K562 (cell line): Measurements from ENCODE around the gene EBF4. TPM values are rescaled to one million over a fixed set of nuclear protein-coding genes. Genes with fewer than 3 reads are reported as not detected.

Experiments
- IFI16 ChIP-seq: fragments of 250-450 bp; sonication (Bioruptor Pico); IDR thresholded peaks from 2 replicates; pipeline ENCODE4 v2.1.2; 2022; ENCODE audit warnings: mild to moderate bottlenecking, inconsistent platforms
- KLF6 ChIP-seq: fragments of 250-450 bp; sonication (Bioruptor Pico); IDR thresholded peaks from 2 replicates; pipeline ENCODE4 v1.4.0; 2020; ENCODE audit warnings: mild to moderate bottlenecking, moderate library complexity, borderline replicate concordance
- LCOR ChIP-seq: sonication (generic); formaldehyde crosslinking; IDR thresholded peaks from 2 replicates; pipeline ENCODE4 v1.8.0; 2022; ENCODE audit warnings: mild to moderate bottlenecking, missing genetic modification reagents
- MNT ChIP-seq, 2 experiments: fragments of 450-650 bp; conservative IDR thresholded peaks; 2 replicates each; pipeline ENCODE4 v1.6.1; 2017; ENCODE audit warnings: mild to moderate bottlenecking in 2 of 2, moderate library complexity in 2 of 2
- POLR2B ChIP-seq: fragments of 450-650 bp; IDR thresholded peaks from 2 replicates; pipeline ENCODE4 v1.6.1; 2018; ENCODE audit warnings: low read depth; ENCODE audit not compliant: partially characterized antibody
- PURB ChIP-seq: sonication (generic); formaldehyde crosslinking; IDR thresholded peaks from 2 replicates; pipeline ENCODE4 v1.9.0; 2021; ENCODE audit warnings: low read depth, mild to moderate bottlenecking, missing genetic modification reagents
- ZBTB26 ChIP-seq: fragments of 450-650 bp; formaldehyde crosslinking; IDR thresholded peaks from 2 replicates; pipeline ENCODE4 v1.4.0; 2022; ENCODE audit warnings: missing genetic modification characterization
- polyA plus RNA-seq, 8 experiments: library from polyadenylated mRNA; depleted of rRNA in 4 of 8; stranded (reverse) in 5 of 8; unstranded in 3 of 8; fragments of >200 nt; fragmentation: Nextera tagmentation in 2 of 8; fragmentation: Illumina TruSeq in 1 of 8; extraction: Ambion mirVana in 2 of 8; extraction: Trizol in 1 of 8; gene quantifications; 2 replicates each; pipeline versions ENCODE4 v1.2.1 to v1.2.3, GENCODE V29; 2011 to 2014; ENCODE audit warnings: inconsistent platforms in 1 of 8, missing spikeins in 1 of 8
- total RNA-seq, 7 experiments: library from RNA; depleted of rRNA in 6 of 7; stranded (reverse); fragments of >200 nt in 6 of 7; fragmentation: Illumina TruSeq in 2 of 7; extraction: Trizol in 2 of 7; gene quantifications; 2 replicates each; pipeline versions ENCODE4 v1.2.1 to v1.2.3, GENCODE V29; 2011 to 2021; ENCODE audit warnings: low replicate concordance in 1 of 7
- TF ChIP-seq, protein P1 (sequence below): fragments of 450-650 bp; IDR thresholded peaks from 2 replicates; pipeline ENCODE4 v1.6.1; 2016; ENCODE audit warnings: mild to moderate bottlenecking, moderate library complexity
- TF ChIP-seq, protein P2 (sequence below): sonication (generic); formaldehyde crosslinking; IDR thresholded peaks from 2 replicates; pipeline ENCODE4 v1.8.0; 2022; ENCODE audit warnings: missing genetic modification reagents, mild to moderate bottlenecking, moderate library complexity, borderline replicate concordance

The EBF4 gene
- total and polyA plus RNA-seq, 9 of the 15 experiments (the other 6 are each of a cell fraction or from before 2014, with no cell fraction given), result 0.09 TPM; not detected in 8

DNA sequence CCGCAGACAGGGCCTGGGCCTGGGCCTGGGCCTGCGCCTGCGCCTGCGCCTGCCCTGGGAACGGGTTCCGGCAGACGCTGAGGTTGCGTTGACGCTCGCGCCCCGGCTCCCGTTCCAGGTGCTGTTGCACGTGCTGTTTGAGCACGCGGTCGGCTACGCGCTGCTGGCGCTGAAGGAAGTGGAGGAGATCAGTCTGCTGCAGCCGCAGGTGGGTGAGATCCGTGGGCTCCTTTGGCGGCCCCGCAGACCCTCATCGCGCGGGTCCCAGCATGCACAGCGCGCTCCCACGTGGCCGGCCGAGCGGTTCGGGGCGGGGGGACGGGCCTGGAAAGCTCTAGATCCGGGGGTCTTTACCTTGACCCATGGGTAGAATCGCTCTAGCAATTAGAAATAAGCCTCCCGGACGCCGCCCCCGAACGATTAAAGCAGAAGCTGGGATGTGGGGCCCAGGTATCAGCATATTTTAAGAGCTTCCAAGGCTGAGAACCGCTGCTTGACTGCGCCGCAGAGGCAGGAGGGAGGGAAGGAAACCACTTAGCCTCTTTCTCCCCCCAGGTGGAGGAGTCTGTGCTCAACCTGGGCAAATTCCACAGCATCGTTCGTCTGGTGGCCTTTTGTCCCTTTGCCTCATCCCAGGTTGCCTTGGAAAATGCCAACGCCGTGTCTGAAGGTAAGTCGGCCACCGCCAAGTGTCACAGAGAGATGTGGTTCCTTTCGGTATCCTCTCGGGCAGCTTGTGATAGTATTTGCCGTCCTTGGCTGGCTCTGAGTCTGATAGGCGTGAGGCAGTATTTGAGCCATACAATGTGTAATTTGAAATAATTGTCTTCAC, 39.6 kb upstream of the EBF4 start (continued):
- TF ChIP-seq, protein P1, sequence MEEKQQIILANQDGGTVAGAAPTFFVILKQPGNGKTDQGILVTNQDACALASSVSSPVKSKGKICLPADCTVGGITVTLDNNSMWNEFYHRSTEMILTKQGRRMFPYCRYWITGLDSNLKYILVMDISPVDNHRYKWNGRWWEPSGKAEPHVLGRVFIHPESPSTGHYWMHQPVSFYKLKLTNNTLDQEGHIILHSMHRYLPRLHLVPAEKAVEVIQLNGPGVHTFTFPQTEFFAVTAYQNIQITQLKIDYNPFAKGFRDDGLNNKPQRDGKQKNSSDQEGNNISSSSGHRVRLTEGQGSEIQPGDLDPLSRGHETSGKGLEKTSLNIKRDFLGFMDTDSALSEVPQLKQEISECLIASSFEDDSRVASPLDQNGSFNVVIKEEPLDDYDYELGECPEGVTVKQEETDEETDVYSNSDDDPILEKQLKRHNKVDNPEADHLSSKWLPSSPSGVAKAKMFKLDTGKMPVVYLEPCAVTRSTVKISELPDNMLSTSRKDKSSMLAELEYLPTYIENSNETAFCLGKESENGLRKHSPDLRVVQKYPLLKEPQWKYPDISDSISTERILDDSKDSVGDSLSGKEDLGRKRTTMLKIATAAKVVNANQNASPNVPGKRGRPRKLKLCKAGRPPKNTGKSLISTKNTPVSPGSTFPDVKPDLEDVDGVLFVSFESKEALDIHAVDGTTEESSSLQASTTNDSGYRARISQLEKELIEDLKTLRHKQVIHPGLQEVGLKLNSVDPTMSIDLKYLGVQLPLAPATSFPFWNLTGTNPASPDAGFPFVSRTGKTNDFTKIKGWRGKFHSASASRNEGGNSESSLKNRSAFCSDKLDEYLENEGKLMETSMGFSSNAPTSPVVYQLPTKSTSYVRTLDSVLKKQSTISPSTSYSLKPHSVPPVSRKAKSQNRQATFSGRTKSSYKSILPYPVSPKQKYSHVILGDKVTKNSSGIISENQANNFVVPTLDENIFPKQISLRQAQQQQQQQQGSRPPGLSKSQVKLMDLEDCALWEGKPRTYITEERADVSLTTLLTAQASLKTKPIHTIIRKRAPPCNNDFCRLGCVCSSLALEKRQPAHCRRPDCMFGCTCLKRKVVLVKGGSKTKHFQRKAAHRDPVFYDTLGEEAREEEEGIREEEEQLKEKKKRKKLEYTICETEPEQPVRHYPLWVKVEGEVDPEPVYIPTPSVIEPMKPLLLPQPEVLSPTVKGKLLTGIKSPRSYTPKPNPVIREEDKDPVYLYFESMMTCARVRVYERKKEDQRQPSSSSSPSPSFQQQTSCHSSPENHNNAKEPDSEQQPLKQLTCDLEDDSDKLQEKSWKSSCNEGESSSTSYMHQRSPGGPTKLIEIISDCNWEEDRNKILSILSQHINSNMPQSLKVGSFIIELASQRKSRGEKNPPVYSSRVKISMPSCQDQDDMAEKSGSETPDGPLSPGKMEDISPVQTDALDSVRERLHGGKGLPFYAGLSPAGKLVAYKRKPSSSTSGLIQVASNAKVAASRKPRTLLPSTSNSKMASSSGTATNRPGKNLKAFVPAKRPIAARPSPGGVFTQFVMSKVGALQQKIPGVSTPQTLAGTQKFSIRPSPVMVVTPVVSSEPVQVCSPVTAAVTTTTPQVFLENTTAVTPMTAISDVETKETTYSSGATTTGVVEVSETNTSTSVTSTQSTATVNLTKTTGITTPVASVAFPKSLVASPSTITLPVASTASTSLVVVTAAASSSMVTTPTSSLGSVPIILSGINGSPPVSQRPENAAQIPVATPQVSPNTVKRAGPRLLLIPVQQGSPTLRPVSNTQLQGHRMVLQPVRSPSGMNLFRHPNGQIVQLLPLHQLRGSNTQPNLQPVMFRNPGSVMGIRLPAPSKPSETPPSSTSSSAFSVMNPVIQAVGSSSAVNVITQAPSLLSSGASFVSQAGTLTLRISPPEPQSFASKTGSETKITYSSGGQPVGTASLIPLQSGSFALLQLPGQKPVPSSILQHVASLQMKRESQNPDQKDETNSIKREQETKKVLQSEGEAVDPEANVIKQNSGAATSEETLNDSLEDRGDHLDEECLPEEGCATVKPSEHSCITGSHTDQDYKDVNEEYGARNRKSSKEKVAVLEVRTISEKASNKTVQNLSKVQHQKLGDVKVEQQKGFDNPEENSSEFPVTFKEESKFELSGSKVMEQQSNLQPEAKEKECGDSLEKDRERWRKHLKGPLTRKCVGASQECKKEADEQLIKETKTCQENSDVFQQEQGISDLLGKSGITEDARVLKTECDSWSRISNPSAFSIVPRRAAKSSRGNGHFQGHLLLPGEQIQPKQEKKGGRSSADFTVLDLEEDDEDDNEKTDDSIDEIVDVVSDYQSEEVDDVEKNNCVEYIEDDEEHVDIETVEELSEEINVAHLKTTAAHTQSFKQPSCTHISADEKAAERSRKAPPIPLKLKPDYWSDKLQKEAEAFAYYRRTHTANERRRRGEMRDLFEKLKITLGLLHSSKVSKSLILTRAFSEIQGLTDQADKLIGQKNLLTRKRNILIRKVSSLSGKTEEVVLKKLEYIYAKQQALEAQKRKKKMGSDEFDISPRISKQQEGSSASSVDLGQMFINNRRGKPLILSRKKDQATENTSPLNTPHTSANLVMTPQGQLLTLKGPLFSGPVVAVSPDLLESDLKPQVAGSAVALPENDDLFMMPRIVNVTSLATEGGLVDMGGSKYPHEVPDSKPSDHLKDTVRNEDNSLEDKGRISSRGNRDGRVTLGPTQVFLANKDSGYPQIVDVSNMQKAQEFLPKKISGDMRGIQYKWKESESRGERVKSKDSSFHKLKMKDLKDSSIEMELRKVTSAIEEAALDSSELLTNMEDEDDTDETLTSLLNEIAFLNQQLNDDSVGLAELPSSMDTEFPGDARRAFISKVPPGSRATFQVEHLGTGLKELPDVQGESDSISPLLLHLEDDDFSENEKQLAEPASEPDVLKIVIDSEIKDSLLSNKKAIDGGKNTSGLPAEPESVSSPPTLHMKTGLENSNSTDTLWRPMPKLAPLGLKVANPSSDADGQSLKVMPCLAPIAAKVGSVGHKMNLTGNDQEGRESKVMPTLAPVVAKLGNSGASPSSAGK, result peak; percentile 86
- TF ChIP-seq, protein P2, sequence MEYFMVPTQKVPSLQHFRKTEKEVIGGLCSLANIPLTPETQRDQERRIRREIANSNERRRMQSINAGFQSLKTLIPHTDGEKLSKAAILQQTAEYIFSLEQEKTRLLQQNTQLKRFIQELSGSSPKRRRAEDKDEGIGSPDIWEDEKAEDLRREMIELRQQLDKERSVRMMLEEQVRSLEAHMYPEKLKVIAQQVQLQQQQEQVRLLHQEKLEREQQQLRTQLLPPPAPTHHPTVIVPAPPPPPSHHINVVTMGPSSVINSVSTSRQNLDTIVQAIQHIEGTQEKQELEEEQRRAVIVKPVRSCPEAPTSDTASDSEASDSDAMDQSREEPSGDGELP (CRISPR knock-in tag), result no peak
- TF ChIP-seq MNT (conservative IDR thresholded peaks at IDR 0.05) (peak; percentile 96), PURB (CRISPR knock-in tag) (no peak), KLF6 (CRISPR knock-in tag) (peak; percentile 32; the same call in 1 of the 2 replicates), LCOR (CRISPR knock-in tag) (no peak), POLR2B (no peak), ZBTB26 (no peak), IFI16 (no peak)
